Activated CD4-positive, alpha-beta T cell treated with anti-CD3 and anti-CD28 coated beads, Interleukin-2, Interleukin-6, amounts not matched to agents 100 ng/mL and 50 ng/mL, durations not matched to agents 16 hours and 8 hours (primary cell): ENCODE measurements around the gene CSRP1.

Experiments used
- DNase-seq: peaks from one replicate; pipeline ENCODE4 v3.0.0-alpha.2; 2020

The CSRP1 gene

DNA sequence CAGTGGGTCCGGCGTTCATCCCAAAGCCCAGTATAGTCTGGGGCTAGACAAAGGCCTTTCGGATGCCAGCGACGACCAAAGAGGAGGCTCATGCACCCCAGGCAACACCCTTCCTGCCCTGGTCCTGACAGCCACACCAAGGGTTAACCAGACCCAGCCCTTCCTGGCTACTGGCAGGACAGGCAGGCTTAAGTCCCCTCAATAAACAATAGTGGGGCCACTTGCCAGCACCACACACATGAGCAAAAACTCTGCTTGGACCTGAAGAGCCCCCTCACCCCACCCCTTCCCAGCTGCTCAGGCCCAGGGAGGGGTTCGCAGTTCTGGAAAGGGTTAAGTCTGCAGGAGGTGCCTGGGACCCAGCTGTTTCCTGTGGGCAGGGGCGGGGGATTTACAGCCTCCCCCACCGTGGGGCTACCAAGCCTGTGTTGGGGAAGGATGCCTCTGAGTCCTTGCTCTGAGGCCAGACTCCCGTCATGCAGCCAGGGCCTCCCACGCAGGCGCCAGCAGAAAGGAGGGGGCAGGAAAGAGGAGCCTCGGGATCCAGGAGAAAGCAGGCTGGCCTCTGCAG, 56.1 kb downstream of the CSRP1 start:
- DNase-seq = no peak

DNA sequence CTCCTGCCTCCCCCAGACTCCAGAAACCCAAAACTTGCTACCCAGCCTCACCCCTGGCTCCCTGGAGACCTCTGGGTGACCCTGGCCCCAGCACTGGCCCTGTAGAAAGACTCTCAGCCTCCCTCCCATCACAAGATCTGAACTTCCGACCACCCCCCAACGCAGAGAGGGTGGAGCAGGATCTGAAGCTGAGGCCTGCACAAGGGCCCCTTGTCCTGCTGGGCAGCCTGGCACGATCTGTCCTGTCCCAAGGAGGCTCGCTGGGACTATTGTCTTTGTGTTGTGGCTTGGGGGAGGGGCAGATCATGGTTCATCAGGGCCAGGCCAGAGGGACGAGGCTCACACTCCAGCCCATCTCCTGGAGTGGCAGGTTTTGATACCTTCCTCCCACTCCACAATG, 57.9 kb downstream of the CSRP1 start:
- DNase-seq = no peak

DNA sequence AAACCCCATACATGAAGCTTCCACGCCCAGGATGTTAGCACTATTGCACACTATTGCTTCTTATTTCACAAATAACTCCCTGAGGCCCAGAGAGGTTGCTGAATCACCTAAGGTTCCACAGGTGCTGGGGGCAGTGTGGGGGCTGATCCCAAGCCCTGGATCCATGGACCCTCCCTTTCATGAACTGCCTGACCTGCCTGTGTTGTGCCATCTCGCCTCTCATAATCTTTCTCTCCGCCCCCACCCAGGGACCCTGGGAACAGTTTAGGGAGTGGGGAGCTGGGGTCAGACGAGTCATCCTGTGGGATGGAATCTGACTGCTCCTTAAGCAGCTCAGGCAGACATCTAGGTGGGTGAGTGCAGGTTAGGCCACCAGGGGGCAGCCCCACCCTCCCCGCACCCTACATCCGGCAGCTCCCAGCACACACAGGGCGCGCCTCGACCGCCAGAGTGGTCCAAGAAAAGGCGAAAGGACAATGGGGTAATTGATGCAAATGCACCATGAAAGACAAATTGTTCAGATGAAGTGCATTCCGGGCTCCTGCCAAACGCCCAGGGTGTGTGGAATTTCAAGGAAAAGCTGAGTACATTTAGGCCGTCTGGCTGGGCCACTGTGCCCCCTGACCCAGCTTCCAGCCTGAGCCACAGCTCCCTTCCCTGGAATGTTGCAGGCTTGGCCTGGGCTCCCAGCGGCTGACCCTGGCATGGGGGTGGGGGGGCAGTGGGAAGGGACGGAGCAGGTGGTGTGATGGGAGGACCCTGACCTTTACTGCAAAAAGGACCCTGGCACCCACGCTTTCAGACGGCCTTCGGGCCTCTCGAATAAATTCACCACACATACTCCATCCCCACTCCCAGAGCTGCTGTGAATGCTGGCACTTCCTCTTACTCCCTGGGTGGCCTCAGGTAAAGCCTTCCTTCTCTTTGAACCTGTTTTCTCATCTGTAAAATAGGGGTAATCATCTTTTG, 58.7 kb downstream of the CSRP1 start:
- DNase-seq = peak; percentile 79

DNA sequence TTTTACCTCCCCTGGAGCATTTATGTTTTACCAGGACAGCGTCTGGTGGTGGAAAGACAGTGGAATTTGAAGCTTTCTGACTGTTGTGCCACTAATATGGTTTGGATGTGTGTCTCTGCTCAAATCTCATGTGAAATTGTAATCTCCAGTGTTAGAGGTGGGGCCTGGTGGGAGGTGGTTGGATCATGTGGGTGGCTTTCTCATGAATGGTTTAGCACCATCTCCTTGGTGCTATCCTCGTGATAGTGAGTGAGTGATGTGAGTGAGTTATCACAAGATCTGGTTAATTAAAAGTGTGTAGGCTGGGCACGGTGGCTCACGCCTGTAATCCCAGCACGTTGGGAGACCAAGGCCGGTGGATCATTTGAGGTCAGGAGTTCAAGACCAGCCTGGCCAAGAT, 61.6 kb downstream of the CSRP1 start:
- no peak for DNase-seq

DNA sequence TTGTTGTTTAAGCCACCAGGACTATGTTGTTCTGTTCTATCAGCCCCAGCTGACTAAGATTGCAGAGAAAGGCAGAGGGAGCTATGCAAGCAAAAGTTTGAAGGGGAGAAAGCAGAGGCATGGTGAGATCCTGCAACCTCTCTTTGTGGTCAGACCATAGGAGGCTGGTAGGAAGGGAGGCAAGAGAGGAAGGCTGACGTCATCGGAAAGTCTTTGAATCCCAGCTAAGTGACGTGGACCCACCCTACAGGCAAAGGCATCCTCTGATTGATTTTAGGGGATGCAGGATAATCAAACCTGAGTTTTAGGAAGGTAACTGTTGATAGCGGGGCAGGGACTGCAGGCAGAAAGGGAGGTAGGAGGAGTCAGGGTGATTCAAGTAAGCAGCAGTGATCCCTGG, 62.1 kb downstream of the CSRP1 start:
- DNase-seq = no peak

DNA sequence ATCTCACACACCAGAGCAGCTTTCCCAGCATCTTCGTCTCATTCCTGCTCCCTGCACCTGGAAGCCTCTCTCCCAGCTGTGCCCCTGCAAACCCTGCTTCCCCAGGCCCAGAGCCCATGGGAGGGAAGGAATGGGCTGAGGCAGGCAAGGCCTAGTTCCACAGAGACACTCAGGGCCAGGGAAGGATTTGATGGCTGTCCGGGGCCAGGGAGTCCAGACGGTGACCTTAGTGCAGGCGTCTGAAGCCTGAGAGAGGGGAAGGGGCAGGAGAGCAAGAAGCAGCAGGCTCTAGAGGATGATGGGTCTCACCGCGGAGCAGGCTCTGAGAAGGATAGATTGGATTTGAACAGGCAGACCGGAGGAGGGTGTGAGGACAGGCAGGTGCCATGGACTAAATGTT, 63.2 kb downstream of the CSRP1 start:
- DNase-seq = no peak

DNA sequence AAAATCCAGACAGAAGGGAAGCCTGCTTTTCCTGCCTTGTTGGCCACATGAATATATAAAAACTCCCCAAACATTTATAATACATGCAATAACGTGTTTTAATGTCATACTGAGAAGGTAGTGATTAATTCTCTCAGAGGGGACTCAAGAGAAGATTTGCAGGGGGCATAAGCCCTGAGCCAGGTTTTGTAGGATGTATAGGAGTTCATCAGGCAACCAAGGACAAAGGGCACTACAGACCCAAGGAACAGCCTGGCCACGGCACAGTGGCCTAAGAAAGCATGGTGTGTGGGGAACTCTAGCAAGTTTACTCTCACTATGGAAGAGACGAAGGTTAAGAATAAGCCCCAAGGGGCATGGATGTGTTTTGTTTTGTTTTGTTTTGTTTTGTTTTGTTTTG, 70.0 kb downstream of the CSRP1 start:
- DNase-seq = no peak

DNA sequence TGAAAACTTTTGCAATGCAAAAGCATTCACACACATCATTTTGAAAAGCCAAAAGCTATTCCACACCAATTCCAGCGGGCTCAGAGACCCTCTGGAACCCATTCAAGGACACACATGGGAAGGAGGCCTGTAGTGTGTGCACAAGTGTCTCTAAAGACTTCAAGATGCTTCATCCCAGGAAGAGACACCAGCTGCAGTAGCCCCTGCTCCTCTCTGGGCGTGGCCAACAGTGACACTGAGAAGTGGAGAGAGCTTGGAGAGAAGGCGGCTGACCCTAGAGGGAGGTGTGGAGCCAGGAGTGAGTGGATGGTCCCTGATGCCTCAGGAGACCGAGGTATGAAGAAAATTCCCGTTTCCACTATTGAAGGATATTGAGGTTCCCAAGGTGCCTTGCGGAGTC, 70.5 kb downstream of the CSRP1 start:
- no peak for DNase-seq

DNA sequence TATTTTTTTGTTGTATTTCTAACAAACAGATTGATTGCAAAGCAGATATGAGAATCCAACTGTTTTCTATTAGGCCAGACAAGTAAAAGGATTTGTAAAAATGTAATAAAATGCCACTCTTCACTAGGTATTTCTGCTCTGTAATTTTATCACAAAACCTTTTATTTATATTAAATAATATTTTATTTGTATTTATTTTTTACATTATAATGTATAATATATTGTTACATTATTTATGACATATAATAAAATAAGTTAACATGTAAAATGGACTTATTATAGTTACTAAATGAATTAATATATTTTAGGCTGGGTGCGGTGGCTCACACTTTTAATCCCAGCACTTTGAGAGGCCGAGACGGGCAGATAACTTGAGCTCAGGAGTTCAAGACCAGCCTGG, 72.7 kb downstream of the CSRP1 start:
- no peak for DNase-seq

DNA sequence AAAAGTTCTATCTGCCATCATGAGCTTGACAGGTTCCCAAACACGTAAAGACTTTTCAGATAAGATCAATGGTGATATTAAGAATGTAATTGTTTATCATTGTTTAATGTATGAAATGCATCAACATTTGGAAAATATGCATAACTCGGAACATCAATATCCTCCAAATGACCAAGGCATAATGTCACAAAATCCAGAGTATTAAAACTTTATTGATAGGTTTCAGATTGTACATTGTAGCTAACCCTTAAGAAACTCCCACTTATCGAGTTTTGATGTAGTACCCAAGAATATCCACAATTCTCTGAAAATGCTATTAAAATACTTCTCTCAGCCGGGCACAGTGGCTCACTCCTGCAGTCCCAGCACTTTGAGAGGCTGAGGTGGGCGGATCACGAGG, 73.3 kb downstream of the CSRP1 start:
- DNase-seq = no peak
